Suprapubic skin (tissue), 2 donors: ENCODE results near the gene ABCA8.

ENCODE experiments used
- EP300 ChIP-seq: sonication (generic); formaldehyde crosslinking; IDR thresholded peaks from one replicate; pipeline ENCODE4 v1.6.1; 2017; ENCODE audit warnings: antibody characterized with exemption
- POLR2A ChIP-seq, 2 donors: fragments of 450-650 bp; IDR thresholded peaks; one replicate each; pipeline ENCODE4 v1.6.1; 2017; ENCODE audit warnings: antibody characterized with exemption in 2 of 2, mild to moderate bottlenecking in 2 of 2, moderate library complexity in 2 of 2

DNA sequence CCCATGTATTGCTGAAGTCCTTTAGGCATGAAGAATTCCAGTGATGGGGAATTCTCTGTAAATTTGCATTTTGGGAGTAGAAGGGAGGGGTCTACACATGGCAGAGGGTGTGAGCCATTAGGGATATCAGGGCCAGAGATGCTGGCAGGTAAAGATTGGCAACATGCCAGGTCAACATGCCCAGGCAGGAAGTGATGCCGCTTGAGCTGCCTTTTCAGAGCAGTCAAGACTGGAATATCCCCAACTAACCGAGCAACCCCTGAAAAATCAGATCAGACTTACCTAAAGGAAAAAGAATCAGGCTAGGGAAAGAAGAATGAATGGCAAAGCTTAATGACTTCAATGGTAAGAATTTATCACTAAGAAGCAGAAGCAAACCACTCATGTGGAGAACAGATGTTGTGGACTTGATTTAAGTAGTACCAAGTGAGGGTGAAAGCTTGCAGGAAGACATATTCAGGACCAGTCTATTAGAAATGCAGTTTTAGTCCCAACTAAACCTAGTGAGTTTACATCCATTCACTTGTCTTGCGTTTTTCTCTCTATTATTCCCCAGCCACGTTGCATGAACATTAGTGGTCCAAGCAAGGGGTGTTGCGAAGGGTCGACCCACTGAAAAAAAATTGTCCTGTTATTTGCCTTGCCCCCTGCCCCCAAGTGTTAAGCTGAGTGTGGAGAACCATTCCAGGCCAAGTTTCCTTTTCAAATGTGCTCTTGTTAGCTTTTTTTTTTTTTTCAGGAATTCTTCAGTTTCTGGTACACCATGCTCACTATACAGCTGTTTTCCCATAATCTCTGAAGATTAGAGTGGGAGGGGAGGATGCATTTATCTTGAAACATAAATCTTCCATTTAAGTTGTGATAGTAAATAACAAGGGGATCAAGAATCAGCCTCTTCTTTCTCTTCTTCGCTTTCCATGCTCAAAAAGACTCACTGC lies 105.2 kb downstream of the ABCA8 start:
- TF ChIP-seq POLR2A (IDR thresholded peaks at IDR 0.05) (no peak), EP300 (no peak)
